Brain pericyte (primary cell): ENCODE measurements around the gene CRCP.

Experiments
- DNase-seq: peaks from one replicate; pipeline ENCODE4 v3.0.0-alpha.2; 2012; ENCODE audit warnings: low read depth, low spot score

CRCP gene

DNA sequence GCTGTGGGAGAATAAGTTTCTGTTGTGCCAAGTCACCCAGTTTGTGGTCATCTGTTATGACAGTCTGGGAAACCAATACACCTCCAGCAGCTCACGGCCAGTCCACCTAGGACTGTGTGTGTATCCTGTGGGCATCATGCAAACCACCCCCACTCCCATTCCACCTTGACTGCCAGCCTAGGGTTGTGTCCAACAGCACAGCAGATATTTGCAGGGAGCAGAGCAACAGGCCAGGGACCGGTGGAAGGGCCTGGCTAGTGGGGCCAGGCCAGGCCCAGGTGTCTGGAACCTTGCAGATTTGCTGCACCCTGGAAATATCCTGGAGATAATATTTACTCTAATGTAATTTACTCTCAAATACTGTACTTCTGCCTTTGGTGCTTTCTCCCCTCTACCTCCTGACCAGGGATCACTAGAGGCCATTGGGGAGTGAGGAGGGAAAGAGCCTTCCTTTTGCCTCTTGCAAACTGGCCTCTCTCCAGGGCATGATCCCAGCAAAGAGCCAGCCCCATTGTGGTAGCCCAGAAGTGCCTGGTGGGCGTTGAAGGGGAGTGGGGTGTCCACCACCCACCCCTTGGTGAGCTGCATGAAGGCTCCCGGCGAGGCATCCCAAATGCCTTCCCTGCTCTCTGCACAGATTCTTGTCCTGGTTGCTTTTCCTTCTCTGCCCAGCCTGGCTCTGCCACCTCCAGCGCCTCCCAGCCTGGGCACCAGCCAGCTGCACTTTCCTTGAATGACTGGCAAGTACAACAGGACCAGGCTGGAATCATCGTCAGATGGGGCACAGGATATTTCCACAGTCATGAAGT lies 75.3 kb downstream of the CRCP start:
- no peak for DNase-seq

- DNase-seq: no peak
Measured at GRCh38 chr7:66190504-66190857, 75.8 kb downstream of the CRCP start.

GRCh38 chr7:66193146-66193725 lies 78.6 kb downstream of the CRCP start:
- no peak for DNase-seq

DNA sequence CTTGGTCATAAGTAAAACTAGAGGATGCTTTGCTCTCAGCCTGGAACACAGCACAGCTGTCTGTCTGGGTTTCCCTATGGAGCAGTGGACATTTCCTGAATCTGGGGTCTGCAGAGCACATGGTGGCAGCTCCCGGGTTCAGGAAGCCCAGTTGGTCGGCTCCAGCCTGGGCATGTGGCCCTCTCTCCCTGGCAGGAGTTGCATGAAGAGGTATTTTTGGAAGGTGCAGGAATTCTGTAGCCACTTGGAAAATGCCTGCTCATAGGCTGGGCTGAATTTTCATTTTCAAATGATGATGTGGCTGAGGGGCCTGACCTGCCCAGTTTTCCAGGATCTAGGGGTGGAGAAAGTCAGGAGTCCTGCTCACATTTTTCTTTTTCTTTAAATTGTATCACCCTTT lies 83.8 kb downstream of the CRCP start:
- DNase-seq: no peak

- no peak for DNase-seq
Measured at GRCh38 chr7:66198956-66199355, 84.3 kb downstream of the CRCP start.

DNA sequence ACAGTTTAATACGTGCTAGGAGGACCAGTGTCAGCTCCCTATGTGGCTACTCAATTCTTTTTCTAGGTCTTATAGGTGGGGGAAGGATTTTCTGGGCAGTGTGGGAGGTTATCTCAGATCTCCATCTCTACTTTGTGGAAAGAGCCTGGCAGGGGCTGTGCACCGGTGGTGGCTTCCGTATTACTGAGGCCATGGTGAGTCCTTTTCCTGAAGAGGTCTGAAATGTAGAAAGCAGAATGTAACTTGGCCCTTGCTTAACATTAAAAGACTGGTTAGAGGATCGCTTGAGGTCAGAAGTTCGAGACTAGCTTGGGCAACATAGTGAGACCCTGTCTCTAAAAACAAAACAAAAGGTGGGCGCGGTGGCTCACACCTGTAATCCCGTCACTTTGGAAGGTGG lies 87.8 kb downstream of the CRCP start:
- no peak for DNase-seq
